ENCODE measurements around the gene ZBTB16. TPM values are rescaled to one million over a fixed set of nuclear protein-coding genes. Genes with fewer than 3 reads are reported as not detected.
A peak's percentile ranks its signal among the peaks of the same experiment; 100 is the strongest.

Gene ZBTB16
- total and polyA plus RNA-seq, 7 donors, result 9.9 to 197 (median 99.5) TPM

DNA sequence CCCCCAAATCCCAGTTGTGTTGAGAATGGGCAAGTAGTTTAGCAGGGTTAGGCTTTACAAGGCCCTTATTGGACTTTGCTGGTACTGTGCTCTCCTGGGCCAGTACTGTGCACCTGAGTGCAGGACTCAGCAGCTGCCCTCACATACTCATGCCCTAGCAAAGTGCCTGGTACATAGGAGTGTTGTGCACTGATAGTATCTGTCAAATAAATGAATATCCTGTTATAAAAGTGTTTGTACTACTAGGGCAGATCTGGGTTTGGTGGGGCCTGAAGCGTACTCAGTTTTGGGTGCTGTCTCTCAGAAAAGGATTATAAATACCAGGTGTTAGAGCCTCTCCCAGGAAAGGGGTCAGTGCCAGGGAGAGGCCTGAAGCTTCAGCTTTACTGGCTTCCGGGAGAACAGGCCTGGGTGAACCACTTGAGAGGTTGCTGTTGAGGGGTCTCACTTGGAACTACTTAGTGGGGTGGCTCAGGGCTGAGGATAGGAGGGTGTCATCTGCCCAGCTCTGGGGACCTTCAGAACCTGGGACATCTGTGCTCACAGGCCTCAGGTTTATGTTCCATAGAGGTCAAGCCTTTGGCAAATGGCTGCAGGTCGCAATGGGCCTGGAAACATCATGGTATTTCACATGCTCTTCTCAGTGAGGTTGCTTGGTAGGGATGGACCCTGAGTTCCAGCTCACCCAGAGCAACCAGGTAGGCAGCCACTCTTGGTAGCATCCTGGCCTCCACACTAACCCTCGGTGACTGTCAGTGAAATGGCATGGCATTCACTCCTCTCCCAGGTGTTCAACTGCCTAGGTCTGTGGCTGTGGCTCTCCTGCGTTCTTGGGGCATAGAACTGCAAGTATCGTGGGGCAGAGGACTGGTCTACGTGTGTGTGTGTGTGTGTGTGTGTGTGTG is 106.1 kb downstream of the ZBTB16 start:
- intact Hi-C loops (cut with DNase I), result loop anchor here (2.0 kb wide), 1 partner anchor 115 kb away; no protein-coding TSS in a partner anchor
- no peak overlapping the region for H3K4me3 ChIP-seq
- DNase-seq, result peak; percentile 63
- H3K27ac ChIP-seq, result peak overlapping the region; percentile 94 to 99 (median 97)
- peaks cover 0 to 94% (median 94%) of the 10 kb centered on the region in 4 donors for H3K4me1 ChIP-seq
- no peaks in the 10 kb centered on the region for H3K9me3 ChIP-seq
- 73 to 87% methylated on average over 7 of the region's 7 CpGs for WGBS, 2 donors
- no peaks in the 10 kb centered on the region for H3K36me3 ChIP-seq
- TF ChIP-seq POLR2A (IDR thresholded peaks at IDR 0.05), result no peak
- TF ChIP-seq EP300 (IDR thresholded peaks at IDR 0.05), result no peak
- TF ChIP-seq POLR2AphosphoS5 (IDR thresholded peaks at IDR 0.05), result peak in 1 of 4 donors; percentile 9
- TF ChIP-seq, protein P1, sequence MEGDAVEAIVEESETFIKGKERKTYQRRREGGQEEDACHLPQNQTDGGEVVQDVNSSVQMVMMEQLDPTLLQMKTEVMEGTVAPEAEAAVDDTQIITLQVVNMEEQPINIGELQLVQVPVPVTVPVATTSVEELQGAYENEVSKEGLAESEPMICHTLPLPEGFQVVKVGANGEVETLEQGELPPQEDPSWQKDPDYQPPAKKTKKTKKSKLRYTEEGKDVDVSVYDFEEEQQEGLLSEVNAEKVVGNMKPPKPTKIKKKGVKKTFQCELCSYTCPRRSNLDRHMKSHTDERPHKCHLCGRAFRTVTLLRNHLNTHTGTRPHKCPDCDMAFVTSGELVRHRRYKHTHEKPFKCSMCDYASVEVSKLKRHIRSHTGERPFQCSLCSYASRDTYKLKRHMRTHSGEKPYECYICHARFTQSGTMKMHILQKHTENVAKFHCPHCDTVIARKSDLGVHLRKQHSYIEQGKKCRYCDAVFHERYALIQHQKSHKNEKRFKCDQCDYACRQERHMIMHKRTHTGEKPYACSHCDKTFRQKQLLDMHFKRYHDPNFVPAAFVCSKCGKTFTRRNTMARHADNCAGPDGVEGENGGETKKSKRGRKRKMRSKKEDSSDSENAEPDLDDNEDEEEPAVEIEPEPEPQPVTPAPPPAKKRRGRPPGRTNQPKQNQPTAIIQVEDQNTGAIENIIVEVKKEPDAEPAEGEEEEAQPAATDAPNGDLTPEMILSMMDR (IDR thresholded peaks at IDR 0.05), result no peak
- no peaks in the 10 kb centered on the region for H3K27me3 ChIP-seq

DNA sequence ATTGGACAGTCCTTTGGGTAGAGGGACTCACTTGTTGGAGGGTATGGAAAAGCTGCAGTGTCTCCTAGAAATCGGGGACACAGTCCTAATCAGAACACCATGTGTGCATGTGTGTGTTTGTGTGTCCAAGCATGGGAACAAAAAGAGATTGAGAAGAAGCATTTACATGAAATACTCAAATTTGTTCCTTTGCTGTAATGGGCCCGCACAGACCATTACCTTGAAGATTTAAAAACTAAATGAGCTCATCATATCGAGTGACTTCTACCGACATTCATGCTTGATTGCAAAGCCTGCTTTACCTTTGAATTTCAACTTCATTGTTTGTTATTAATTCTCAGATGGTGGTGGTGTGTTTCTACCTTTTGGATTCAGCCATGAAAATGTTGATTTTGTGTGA is 106.9 kb downstream of the ZBTB16 start:
- TF ChIP-seq, protein P1 (IDR thresholded peaks at IDR 0.05), result no peak
- no peak for TF ChIP-seq POLR2AphosphoS5 (IDR thresholded peaks at IDR 0.05)
- TF ChIP-seq POLR2A (IDR thresholded peaks at IDR 0.05), result no peak
- no peak for TF ChIP-seq EP300 (IDR thresholded peaks at IDR 0.05)
- intact Hi-C loops (cut with DNase I), result no loop called here
- Histone ChIP-seq H3K36me3 (no peaks in the 10 kb centered on the region), H3K9me3 (no peaks in the 10 kb centered on the region), H3K4me3 (no peak overlapping the region), H3K4me1 (peaks cover 0 to 94% (median 94%) of the 10 kb centered on the region in 4 donors), H3K27ac (peak overlapping the region; percentile 94 to 99 (median 97)), H3K27me3 (no peaks in the 10 kb centered on the region)
- WGBS, 2 donors, result 90 to 95% methylated on average over 4 of the region's 4 CpGs
- DNase-seq, result peak; percentile 49

DNA sequence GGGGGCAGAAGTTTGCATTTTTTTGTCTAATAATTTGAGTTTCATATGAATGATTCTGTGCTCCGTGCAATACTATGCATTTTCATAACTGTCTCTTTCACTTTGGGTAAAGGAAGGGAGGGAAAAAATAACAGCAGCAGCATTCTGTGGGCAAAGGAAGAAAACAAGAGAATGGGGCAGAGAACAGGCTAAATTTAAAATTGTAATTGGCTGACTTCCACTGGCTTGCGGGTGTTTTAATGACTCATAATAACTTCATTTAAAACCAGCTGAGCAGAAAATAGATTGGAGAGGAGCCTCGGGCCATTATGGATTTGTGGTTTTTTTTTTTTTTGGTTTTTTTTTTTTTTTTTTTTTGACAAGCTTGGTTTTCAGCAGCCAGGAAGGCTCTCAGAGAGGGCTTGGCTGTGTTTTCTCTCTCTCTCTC is 107.4 kb downstream of the ZBTB16 start:
- peaks cover 0 to 94% (median 94%) of the 10 kb centered on the region in 4 donors for H3K4me1 ChIP-seq
- intact Hi-C loops (cut with DNase I), result no loop called here
- H3K27me3 ChIP-seq, result no peaks in the 10 kb centered on the region
- DNase-seq, result peak; percentile 82
- TF ChIP-seq, protein P1 (IDR thresholded peaks at IDR 0.05), result no peak
- TF ChIP-seq EP300 (IDR thresholded peaks at IDR 0.05) (peak; percentile 9 to 80 (median 54)), POLR2A (IDR thresholded peaks at IDR 0.05) (peak in 1 of 2 donors; percentile 24), POLR2AphosphoS5 (IDR thresholded peaks at IDR 0.05) (peak; percentile 63 to 81 (median 68))
- peak overlapping the region; percentile 94 to 99 (median 97) for H3K27ac ChIP-seq
- no peaks in the 10 kb centered on the region for H3K9me3 ChIP-seq
- 8 to 19% methylated on average over 3 of the region's 3 CpGs for WGBS, 2 donors
- H3K36me3 ChIP-seq, result no peaks in the 10 kb centered on the region
- H3K4me3 ChIP-seq, result no peak overlapping the region

DNA sequence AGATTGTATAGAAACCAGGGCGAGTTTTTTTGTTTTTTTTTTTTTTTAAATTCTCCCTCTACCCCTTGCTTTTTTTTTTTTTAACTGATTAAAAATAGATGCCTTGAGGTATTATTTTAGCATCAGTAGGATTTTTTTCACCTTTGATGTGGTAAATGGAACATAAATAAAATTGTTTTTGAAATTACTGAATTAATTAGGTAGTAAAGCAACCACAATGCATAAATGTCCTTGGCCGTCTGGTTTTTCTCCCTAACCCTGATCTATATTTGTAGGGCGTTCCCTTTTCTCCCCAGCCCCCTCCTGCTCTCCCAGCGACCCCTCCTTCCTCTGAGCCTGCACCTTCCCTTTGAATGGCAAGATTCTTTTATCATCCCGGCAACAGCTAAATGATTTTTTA is 107.8 kb downstream of the ZBTB16 start:
- 57 to 62% methylated on average over 5 of the region's 5 CpGs for WGBS, 2 donors
- no peaks in the 10 kb centered on the region for H3K9me3 ChIP-seq
- no peak overlapping the region for H3K4me3 ChIP-seq
- H3K27me3 ChIP-seq, result no peaks in the 10 kb centered on the region
- intact Hi-C loops (cut with DNase I), result no loop called here
- no peak for DNase-seq
- TF ChIP-seq EP300 (IDR thresholded peaks at IDR 0.05) (no peak), POLR2A (IDR thresholded peaks at IDR 0.05) (no peak), POLR2AphosphoS5 (IDR thresholded peaks at IDR 0.05) (no peak)
- TF ChIP-seq, protein P1 (IDR thresholded peaks at IDR 0.05), result no peak
- peaks cover 0 to 94% (median 94%) of the 10 kb centered on the region in 4 donors for H3K4me1 ChIP-seq
- peak overlapping the region; percentile 94 to 99 (median 97) for H3K27ac ChIP-seq
- no peaks in the 10 kb centered on the region for H3K36me3 ChIP-seq

Data from sigmoid colon (tissue), 7 donors.